Measurements from ENCODE around the gene MYL12B. TPM values are rescaled to one million over a fixed set of nuclear protein-coding genes. Genes with fewer than 3 reads are reported as not detected.
A peak's percentile ranks its signal among the peaks of the same experiment; 100 is the strongest.
"Not testable (repeated sequence)": the region's sequence is repeated elsewhere in the genome, so short reads cannot be mapped to it uniquely, and the experiment has no call there.

MYL12B gene
- total RNA-seq, 1 experiment from 2014 or later: 607 TPM

DNA sequence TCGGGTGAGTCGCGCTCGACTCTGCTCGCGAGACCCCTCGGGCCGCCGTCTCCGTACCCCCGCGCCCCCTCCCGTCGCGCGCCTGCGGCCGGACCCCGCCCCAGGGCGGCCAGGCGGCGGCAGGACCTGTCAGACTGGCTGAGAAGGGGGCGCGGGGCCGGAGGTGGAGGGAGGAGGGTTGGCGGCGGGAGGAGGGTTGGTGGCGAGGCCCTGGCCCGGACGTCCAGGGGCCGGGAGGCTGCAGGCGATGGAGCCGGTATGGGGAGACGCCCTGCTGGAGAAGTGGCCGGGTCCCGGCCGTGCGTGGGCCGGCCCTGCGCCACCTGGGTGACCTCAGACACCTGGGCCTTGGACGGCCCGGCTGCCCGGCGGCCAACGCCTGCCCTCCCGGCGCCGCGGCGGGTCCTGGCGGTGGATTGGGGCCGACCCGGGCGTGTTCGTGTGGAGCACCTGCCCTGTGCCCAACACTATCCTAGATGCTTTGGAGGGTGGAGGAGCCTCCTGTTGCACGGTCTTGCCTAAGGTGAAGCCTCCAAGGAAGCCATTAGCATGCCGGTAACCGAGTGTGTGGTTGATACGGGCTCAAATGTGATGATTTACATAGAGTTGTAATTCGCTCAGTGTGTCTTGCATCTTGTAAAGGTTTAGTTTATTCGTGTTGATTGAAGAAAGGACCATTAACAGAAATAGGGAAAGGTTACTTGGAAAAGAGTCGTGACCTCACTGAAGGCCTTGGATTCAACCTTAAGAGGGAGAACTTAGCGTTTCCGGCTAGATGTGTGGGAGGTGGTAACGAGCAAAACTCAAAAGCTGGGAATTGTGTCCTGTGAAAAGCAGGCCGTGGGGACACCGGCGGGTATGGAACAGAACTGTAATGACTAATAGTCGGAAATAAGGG, 550 bp downstream of the MYL12B start:
- DNase-seq (ENCODE audit: low read depth): no peak

GRCh38 chr18:3263132-3263700, 1.3 kb downstream of the MYL12B start:
- DNase-seq (ENCODE audit: low read depth): no peak

DNA sequence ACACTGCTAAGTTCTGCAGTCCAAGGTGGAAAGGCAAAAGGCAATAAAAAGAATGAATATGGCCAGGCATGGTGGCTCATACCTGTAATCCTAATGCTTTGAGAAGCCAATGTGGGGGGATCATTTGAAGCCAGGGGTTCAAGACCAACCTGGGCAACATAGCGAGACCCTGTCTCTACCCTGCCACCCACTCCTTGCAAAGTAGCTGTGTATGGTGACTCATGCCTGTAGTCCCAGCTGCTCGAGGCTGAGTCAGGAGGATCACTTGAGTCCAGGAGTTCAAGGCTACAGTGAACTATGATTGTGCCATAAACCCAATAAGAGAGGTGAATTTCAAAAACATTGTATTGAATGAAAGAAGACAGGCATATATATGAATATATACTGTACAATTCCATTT, 2.4 kb downstream of the MYL12B start:
- DNase-seq (ENCODE audit: low read depth): no peak

DNA sequence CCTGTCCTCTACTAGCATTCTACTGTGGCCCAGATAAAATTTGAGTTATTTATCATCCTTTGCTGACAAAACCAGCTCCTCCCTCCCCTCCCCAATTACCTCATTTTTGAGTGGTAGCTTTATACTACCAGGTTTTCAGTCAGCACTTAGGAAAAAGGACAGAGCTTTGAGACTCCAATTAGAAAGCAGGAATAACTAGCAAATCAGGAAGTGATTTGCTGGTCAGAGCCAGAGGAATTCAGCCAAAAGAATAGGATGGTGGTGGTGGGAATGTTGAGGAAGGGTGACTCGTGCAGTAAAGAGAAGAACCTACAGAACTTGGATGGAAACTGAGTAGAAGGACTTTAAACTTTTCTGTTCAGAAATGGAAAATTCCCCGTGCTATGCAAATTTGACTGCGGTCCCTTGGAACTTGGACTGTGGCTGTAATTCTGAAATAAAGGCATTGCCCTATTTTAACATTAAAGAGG, 3.7 kb downstream of the MYL12B start:
- DNase-seq (ENCODE audit: low read depth): no peak

GRCh38 chr18:3266062-3266608, 4.2 kb downstream of the MYL12B start:
- no peak for DNase-seq (ENCODE audit: low read depth)

GRCh38 chr18:3268306-3268705, 6.4 kb downstream of the MYL12B start:
- no peak for DNase-seq (ENCODE audit: low read depth)

- DNase-seq (ENCODE audit: low read depth): no peak
Measured at GRCh38 chr18:3269241-3269913, 7.4 kb downstream of the MYL12B start.

DNA sequence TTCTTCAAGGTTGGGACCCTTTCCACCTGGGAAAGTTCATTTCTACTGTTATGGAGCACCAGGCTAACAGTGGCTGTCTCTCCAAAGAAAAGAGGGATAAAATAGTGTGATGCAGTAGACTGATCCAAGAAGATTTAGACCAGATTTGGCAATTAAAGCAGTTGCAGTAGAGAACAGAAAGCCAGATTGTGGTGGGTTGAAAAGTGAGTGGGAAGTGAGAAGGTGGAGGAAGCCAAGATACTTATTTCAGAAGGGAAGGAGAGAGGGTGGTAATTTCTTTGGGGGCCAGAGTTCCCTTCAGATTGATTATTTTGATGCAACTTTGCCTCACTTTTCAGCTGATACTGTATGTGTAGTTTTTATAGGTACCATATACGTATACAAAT, 8.0 kb downstream of the MYL12B start:
- no peak for DNase-seq (ENCODE audit: low read depth)

GRCh38 chr18:3273042-3273441, 11.1 kb downstream of the MYL12B start:
- DNase-seq (ENCODE audit: low read depth): no peak

DNA sequence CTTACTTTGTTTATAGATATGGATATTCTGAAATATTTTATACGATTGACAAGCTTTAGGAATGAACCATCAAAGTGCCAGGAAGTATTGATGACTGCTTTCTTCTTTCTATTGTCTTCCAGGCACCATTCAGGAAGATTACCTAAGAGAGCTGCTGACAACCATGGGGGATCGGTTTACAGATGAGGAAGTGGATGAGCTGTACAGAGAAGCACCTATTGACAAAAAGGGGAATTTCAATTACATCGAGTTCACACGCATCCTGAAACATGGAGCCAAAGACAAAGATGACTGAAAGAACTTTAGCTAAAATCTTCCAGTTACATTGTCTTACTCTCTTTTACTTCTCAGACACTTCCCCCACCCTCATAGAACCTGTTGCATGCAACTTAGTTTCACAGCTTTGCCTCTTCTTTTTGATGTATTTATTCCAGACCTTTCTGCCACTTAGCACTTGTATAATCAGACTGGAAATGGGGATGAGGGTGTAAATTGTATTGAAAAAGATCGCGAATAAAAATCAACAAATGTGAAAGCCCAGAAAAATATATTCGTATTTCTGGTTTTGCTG, 15.8 kb downstream of the MYL12B start:
- not testable (repeated sequence) for DNase-seq (ENCODE audit: low read depth)

GRCh38 chr18:3279201-3280185, 17.6 kb downstream of the MYL12B start:
- no peak for DNase-seq (ENCODE audit: low read depth)

GRCh38 chr18:3281456-3282400, 19.8 kb downstream of the MYL12B start:
- DNase-seq (ENCODE audit: low read depth): peak; percentile 77

DNA sequence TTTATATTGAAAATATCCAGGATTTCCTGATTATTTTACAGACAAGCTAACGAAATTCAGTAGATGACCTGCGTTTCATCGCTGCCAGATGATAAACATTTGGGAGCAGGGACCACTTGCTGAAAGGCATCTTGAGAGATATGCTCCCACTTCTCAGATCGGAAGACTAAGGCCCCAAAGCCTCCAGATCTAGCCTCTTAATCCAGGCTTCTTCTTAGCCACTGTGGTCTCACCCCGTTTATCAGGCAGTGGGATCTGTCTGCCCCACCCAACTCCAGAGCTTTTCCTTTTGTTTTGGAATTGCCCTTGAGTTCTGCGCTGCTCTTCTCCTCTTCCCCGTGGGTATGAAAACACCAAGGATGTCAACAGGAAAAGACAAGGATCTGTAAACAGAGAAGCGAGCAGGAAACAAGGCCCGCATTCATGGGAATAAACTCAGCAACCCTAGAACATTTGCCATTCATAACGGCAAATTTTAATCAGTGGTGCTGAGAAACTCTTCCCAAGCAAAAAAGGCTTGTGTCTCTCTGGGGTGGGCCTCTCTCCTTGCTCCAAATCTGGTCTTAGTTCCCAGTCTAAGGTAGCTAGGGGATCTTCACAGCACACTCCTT, 21.4 kb downstream of the MYL12B start:
- peak; percentile 34 for DNase-seq (ENCODE audit: low read depth)

DNA sequence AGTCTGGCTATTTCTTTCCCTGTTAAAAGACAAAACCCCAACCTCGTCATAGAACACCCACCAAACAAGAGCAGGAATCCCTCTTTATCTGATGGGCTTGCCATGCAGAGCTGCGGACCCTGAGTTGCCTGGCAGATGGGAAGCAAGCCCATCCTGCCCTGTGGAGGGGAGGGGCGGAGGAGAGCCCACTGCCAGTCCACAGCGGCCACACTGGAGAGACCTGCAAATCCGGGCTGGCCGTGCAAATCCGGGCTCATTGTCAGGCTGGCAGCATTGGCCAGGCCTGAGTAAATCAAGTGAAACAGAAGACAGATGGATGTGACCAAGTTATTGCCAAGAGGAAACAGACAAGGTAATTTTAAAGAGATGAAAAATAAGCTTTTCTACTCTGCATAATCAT, 22.0 kb downstream of the MYL12B start:
- no peak for DNase-seq (ENCODE audit: low read depth)

GRCh38 chr18:3284501-3284900, 22.6 kb downstream of the MYL12B start:
- no peak for DNase-seq (ENCODE audit: low read depth)

GRCh38 chr18:3286159-3286558, 24.2 kb downstream of the MYL12B start:
- DNase-seq (ENCODE audit: low read depth): no peak

DNA sequence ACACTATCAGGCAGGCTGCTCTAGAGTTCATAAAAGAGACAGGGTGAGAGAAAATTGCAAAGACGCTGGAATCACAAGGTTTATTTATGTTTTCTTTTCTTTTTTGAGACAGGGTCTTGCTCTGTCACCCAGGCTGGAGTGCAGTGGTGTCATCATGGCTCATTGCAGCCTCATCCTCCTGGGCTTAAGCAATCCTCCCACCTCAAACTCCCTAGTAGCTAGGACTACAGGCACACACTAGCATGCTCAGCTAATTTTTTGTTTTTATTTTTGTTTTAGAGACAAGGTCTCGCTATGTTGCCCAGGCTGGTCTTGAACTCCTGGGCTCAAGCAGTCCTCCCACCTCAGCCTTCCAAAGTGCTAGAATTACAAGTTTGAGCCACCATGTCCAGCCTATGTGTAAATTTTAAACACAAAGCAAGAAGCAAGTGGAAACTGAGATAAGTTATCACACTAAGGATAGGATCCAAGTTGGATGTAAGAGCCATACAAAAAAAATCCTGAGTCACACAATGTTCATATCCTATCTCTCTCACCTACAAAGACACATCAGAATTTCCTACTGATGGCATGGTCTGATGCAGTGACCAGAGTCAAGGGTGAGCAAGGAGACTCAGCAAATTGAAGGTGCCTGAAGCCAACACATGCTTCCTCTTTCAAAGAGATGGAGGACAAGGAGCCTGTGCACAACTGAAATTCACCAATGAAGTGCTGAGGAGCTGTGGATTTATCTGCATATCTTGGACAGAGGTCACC, 31.4 kb downstream of the MYL12B start:
- no peak for DNase-seq (ENCODE audit: low read depth)

DNA sequence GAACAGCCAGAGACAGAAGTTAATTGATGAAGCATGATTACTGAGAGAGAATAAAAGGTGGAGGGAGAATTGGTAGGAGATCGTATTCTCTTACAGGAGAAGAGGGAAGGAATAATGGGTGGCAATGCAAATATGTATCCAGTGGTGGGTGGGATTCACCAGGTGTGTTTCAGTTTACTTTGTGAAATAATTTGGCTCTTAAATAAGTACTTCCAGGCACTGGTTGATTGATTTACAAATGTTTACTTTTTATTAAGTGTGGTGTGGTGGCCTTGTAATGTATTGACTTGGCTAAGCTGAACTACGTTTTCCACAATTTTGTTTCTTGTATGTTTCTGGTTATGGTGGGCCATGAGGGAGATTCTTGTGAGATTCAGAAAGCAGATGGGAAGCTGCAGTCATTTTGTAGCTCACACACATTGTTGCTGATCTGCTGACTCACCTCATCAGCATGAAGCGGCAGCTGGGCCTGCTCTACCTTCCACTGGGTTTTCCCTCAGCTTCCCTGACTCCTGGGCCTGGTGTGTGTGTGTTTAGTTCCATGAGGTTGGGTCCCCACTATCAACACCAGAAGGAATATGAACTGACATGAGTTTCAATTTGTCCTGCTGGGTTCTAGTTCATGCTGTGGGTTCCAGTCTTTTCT, 32.6 kb downstream of the MYL12B start:
- peak; percentile 27 for DNase-seq (ENCODE audit: low read depth)
